Liver (tissue), 3 donors: ENCODE results near the gene SGPP1.

Source experiments
- CTCF ChIP-seq: fragments of 150-350 bp; IDR thresholded peaks from 2 replicates; pipeline ENCODE4 v1.5.1; 2017; ENCODE audit warnings: improper control_type of control experiment, low read depth, low read length; ENCODE audit not compliant: missing input control
- EGR1 ChIP-seq, 2 donors: IDR thresholded peaks; 2 replicates each; pipeline ENCODE4 v1.6.1; 2016 to 2018; ENCODE audit warnings: antibody characterized with exemption in 2 of 2, low read depth in 2 of 2
- donor health status: healthy.
- donor health status: healthy.

- TF ChIP-seq CTCF (no peak), EGR1 (IDR thresholded peaks at IDR 0.05; ENCODE audit: low read depth in 2 of 2) (no peak)
These were observed 72.9 kb downstream of the SGPP1 start for GRCh38 chr14:63654936-63655335.
